Measurements from ENCODE around the gene AKIP1.

Gene AKIP1

DNA sequence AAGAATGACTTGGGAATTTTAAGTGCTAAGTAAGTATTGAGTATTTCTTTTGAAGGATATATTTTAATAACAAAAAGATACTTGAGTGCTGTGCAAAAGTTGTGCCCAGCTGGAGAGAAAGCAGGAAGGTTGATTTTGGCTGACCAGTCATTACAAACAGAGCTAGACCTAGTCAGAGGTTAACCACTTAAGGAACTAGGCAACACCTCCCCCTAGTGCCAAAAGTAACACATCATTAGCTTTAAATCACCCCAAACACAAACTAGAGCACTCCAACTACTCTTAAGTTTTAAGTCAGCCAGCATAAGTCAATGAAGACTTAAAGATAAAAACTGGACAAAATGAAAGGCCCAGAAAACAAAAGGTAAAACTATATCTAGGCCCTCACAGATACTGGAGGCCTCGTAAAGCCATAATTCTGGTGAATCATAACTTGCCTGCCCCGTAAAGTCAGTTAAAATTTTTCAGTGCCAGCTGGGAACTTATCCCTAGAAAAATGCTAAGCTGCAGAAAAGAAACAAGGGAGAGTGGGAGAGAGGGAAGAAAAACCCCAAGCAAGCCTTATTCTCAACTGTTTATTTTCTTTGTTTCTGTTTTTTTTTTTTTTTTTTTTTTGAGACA lies 48.7 kb downstream of the AKIP1 start:
- DNase-seq (ENCODE audit: low read depth in 2 of 2, low spot score in 1 of 2): no peak

DNA sequence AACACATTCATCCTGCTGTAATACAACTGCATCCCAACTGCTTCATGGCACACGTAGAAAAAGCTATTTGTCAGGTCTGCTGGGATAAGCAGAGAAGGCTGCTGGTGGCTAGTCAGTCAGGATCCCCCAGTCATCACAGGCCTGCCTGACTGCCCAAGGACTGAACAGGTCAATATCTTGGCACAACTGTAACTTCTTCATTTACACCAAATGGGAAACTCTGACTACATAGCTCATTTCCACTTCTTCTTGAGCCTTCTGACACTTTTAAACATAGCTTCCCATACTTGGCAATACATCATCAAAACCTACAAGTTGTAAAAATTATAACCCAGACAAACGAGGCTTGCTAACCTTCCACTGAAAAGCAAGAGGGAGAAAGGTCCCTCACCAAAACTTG lies 50.4 kb downstream of the AKIP1 start:
- DNase-seq (ENCODE audit: low read depth in 2 of 2, low spot score in 1 of 2): no peak

DNA sequence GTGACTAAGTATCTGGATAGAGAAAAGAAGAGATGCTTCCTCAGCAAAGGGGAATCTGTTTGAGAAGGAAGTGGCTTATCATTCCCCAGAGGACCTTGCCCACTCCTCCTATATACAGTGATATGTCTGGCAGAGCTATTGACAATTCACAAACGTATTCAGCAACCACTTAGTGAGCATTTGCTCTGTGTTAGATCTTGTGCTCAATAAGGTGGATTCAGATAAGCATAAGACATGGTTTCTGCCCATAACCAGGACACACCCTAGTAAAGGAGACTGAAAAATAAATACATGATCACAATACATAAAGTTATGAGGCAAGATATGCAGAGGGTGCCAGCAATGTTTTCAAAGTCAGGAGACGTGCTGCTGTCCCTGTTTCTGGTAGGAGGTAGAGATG lies 51.9 kb downstream of the AKIP1 start:
- DNase-seq (ENCODE audit: low read depth in 2 of 2, low spot score in 1 of 2): no peak

DNA sequence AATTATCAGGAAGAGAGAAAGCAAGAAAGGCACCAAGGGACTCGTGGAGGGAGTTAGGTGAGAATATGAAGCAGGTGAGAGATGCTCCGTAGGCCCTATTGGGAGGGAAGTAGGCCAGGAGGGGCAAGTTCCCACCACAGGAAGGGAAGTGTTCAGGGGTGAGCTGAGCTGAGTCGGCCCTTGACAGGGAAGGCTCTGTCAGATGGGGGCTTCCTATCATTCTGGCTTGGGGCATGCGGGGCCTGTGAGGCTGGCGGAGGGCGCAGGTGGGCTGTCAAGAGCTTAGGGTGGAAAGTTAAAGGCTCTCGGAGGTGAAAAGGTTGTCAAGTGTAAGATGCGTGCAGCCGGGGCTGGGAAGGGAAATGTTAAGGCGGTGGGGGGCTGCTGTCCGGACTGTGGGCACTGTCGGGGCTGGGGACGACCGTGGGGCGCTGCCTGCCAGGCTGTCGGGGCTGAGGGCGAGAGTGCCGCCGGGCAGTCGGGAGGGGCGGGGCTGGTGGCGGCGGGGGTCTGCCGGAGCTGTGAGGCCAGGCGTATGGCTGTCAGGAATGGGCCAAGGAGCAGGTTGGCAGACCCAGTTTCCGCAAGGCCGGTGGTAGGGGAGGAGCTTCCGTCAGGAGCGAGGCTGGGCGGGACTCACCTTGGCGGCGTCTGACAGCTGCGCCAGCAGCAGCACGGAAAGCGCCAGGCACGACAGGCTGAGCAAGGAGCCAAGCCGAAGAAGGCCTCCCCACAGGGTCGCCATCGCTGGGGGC lies 52.8 kb downstream of the AKIP1 start:
- peak; percentile 58 for DNase-seq (ENCODE audit: low read depth in 2 of 2, low spot score in 1 of 2)

DNA sequence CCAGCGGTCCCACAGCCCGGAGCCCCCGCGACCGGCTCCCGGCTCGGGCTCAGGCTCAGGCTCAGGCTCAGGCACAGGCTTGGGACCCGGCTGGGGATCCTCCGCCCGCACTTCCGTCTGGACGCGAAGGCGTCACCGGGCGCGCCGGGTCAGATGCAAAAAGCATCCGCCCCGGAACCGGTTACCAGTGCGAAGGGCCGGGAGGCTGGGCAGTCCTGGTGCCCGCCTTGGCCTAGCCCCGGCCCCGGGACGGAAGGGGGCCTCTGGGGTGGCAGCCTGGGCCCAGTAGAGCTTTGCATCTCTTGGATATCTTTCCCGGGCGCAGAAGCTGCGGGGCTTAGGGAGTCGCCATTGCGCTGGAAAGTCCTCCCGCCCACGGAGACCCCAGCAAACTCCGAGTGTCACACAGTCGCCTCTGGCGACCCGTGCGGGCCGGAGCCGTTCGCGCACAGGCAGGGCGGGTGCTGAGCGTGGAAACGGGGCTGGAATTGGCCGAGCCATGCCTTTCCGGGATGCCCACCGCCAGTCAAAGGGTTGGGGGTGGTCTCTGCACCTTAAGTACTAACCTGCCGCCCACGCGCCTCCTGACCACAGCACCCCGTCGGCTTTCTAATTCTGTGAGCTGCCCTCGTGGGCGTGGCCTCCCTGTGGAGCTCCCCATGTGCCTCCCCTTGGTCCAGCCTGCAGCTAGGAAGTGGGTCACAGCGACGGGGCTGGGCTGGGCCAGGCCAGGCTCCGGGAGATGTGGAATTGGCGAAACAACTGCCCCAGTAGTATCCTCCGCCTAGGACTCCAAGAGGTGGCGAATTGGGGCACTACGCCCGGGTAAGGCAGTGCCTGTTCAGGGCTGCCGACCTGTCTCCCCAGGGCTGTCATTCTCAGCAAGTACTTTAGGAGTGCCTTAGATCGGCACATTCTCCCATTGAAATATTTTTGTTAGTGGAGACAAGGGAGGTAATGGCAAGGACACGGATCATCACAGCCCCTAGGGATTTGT lies 53.6 kb downstream of the AKIP1 start, which contains the start of gene TMEM9B:
Gene TMEM9B, minus strand, starts transcription at position 119 of the 997 bp plus-strand sequence. CDS start 129 bp downstream, outside the sequence.
- peak; percentile 56 for DNase-seq (ENCODE audit: low read depth in 2 of 2, low spot score in 1 of 2)

DNA sequence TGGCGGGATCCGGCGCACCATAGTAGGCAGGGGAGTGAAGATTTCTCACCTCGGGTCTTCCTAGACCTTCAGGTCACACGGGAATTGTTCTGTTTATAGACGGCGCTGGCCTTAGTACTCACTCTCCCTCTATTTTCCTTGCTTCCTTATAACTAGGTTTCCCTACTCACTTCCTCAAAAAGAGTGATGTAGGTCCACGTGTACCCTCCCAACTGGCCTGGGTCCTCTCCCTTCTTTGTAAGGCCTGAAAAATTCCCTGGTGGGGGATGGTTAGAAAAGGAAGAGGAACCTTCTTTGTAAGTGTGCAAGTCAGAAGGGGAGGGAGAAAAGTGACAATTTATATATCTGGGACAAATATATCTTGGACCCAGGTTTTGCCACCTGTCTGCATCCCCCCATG lies 56.2 kb downstream of the AKIP1 start:
- no peak for DNase-seq (ENCODE audit: low read depth in 2 of 2, low spot score in 1 of 2)

Data from stimulated activated CD8-positive, alpha-beta memory T cell treated with anti-CD3 and anti-CD28 coated beads, Interleukin-4, amount 100 ng/mL, for 1 hour (primary cell).